ENCODE data around the gene CAPN9. TPM values are rescaled to one million over a fixed set of nuclear protein-coding genes. Genes with fewer than 3 reads are reported as not detected.

Gene CAPN9
- total and polyA plus RNA-seq, 2 donors (not counting 3 experiments of a cell fraction or from before 2014, with no cell fraction given): not detected

GRCh38 chr1:230827801-230828200 is 80.6 kb downstream of the CAPN9 start:
- no TSS peak for BruUV-seq (replicated peaks)
- Histone ChIP-seq H3K4me2 (ENCODE audit: insufficient read depth, low read length) (no peak overlapping the region), H3K9me1 (replicated peaks; ENCODE audit: control insufficient read depth, extremely low read depth, insufficient read depth, low read length) (no peaks in the 10 kb centered on the region)

More at GRCh38 chr1:230827801-230828200, 80.6 kb downstream of the CAPN9 start:
- no peaks in the 10 kb centered on the region for H4K20me1 ChIP-seq (replicated peaks; ENCODE audit: control insufficient read depth, extremely low read depth, insufficient read depth, low read length)
- no peak overlapping the region for H3K9ac ChIP-seq (replicated peaks; ENCODE audit: extremely low read depth, insufficient read depth, low read length)
- FAIRE-seq (no peak), DNase-seq (ENCODE audit: low read depth, low spot score) (no peak)
- no peaks in the 10 kb centered on the region for H3K79me2 ChIP-seq (ENCODE audit: control insufficient read depth, insufficient read depth, low read length)
- TF ChIP-seq POLR2A (IDR thresholded peaks at IDR 0.05; ENCODE audit: low read depth, low read length): no peak
- no peak for TF ChIP-seq POLR2AphosphoS5 (IDR thresholded peaks at IDR 0.05; ENCODE audit: insufficient read depth, low read depth, low read length)
- TF ChIP-seq CTCF (IDR thresholded peaks at IDR 0.05; ENCODE audit: extremely low read depth in 1 of 2, insufficient read depth in 1 of 2, low read depth in 1 of 2, low read length in 2 of 2): no peak
- no peak for TF ChIP-seq GATA2 (IDR thresholded peaks at IDR 0.05; ENCODE audit: insufficient read depth, insufficient read length, low read depth, low read length)
- TF ChIP-seq EZH2 (IDR thresholded peaks at IDR 0.05; ENCODE audit: borderline replicate concordance, low read depth, low read length, severe bottlenecking): no peak
- TF ChIP-seq MAX (IDR thresholded peaks at IDR 0.05; ENCODE audit: insufficient read depth, insufficient read length): no peak
- TF ChIP-seq JUN (IDR thresholded peaks at IDR 0.05; ENCODE audit: borderline replicate concordance, insufficient read depth, insufficient read length, low read depth): no peak
- TF ChIP-seq FOS (IDR thresholded peaks at IDR 0.05; ENCODE audit: borderline replicate concordance, insufficient read depth, low read length): no peak
- no peaks in the 10 kb centered on the region for H3K36me3 ChIP-seq (ENCODE audit: control insufficient read depth in 2 of 2, extremely low read depth in 1 of 2, insufficient read depth in 2 of 2, low read length in 2 of 2)
- ChIA-PET CTCF (no interaction called here), POLR2A (no interaction called here)
- no peaks in the 10 kb centered on the region for H3K9me3 ChIP-seq (replicated peaks; ENCODE audit: control insufficient read depth, insufficient read depth, low read length)
- H3K27me3 ChIP-seq (ENCODE audit: control insufficient read depth in 2 of 2, insufficient read depth in 2 of 2, low read length in 2 of 2): no peaks in the 10 kb centered on the region
- dilution Hi-C loops (cut with MboI; ENCODE audit: extremely low pct_ligation_motif_present, low sequenced_read_pairs): no loop called here
- H3K4me3 ChIP-seq (replicated peaks in 1 of 3; ENCODE audit: insufficient read depth in 1 of 3, low read depth in 1 of 3, low read length in 3 of 3): no peak overlapping the region
- no peak overlapping the region for H3K27ac ChIP-seq (ENCODE audit: insufficient read depth, low read depth, low read length)
- peaks cover 4% of the 10 kb centered on the region for H3K4me1 ChIP-seq (ENCODE audit: control insufficient read depth, extremely low read depth, insufficient read depth, low read length)
- intact Hi-C loops (cut with micrococcal nuclease): no loop called here
- H2AFZ ChIP-seq (ENCODE audit: low read depth, low read length): no peak overlapping the region
